Measurements from ENCODE around the gene UGT2B11.
"Not testable (repeated sequence)": the region's sequence is repeated elsewhere in the genome, so short reads cannot be mapped to it uniquely, and the experiment has no call there.

UGT2B11 gene

GRCh38 chr4:69170233-69171134 lies 44.1 kb downstream of the UGT2B11 start:
- DNase-seq (ENCODE audit: low read depth in 2 of 3, low spot score in 1 of 3), result peak in 2 of 3 donors; percentile 0 to 12

DNA sequence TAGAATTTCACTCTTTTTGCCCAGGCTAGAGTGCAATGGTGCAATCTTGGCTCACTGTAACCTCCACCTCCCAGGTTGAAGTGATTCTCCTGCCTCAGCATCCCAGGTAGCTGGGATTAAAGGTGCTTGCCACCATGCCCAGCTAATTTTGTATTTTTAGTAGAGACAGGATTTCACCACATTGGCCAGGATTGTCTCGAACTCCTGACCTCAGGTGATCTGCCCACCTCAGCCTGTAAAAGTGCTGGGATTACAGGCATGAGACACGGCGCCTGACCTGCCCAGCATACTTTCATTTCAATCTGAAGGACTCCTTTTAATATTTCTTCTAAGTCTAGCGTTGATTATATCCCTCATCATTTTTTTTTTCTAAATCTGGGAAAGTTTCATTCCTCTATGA lies 45.4 kb downstream of the UGT2B11 start:
- not testable (repeated sequence) for DNase-seq (ENCODE audit: low read depth in 2 of 3, low spot score in 1 of 3)

DNA sequence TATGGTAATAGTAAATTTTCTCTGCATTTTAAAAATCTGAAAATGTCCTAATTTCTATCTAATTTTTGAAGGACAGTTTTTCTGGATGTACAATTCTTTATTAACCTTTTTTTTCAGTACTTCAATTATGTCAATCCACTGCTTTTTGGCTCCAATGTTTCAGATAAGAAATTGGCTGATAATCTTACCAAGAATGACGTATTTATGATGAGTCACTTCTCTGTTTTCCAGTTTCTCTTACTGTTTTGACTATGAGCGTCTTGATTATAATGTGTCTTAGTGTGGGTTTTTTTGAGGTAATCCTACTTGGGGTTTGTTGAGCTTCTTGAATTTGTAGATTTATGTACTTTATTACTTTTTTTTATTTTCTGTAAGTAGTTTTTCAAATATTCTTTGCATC lies 47.2 kb downstream of the UGT2B11 start:
- no peak for DNase-seq (ENCODE audit: low read depth in 2 of 3, low spot score in 1 of 3)

- DNase-seq (ENCODE audit: low read depth in 2 of 3, low spot score in 1 of 3), result not testable (repeated sequence)
Observed at GRCh38 chr4:69166376-69166775, 48.2 kb downstream of the UGT2B11 start.

GRCh38 chr4:69165707-69166106 lies 48.8 kb downstream of the UGT2B11 start:
- not testable (repeated sequence) for DNase-seq (ENCODE audit: low read depth in 2 of 3, low spot score in 1 of 3)

- no peak for DNase-seq (ENCODE audit: low read depth in 2 of 3, low spot score in 1 of 3)
Observed at GRCh38 chr4:69156913-69157312, 57.6 kb downstream of the UGT2B11 start.

- no peak for DNase-seq (ENCODE audit: low read depth in 2 of 3, low spot score in 1 of 3)
Observed at GRCh38 chr4:69154021-69154420, 60.5 kb downstream of the UGT2B11 start.

All from stimulated activated CD4-positive, alpha-beta T cell treated with anti-CD3 and anti-CD28 coated beads, Interleukin-12 subunit alpha, Interleukin-12 subunit beta, amount 100 ng/mL, for 48 hours (primary cell).